ENCODE data around the gene ADAMTS15.

The ADAMTS15 gene

GRCh38 chr11:130425156-130425555 lies 23.3 kb upstream of the ADAMTS15 start:
- Mint-ChIP-seq H3K9me3 (ENCODE audit: low read depth) (no peaks in the 10 kb centered on the region), H3K36me3 (no peaks in the 10 kb centered on the region), H3K4me3 (no peak overlapping the region), H3K4me1 (ENCODE audit: low read depth) (peaks cover 13% of the 10 kb centered on the region), H3K27ac (no peak overlapping the region), H3K27me3 (peaks cover 37% of the 10 kb centered on the region)

GRCh38 chr11:130426223-130426836 lies 22.1 kb upstream of the ADAMTS15 start:
- Mint-ChIP-seq H3K27ac (no peak overlapping the region), H3K27me3 (peaks cover 37% of the 10 kb centered on the region), H3K4me3 (no peak overlapping the region), H3K4me1 (ENCODE audit: low read depth) (peaks cover 13% of the 10 kb centered on the region), H3K9me3 (ENCODE audit: low read depth) (no peaks in the 10 kb centered on the region), H3K36me3 (no peaks in the 10 kb centered on the region)

- Mint-ChIP-seq H3K4me3 (peak overlapping the region; percentile 67), H3K27me3 (peaks cover 37% of the 10 kb centered on the region), H3K9me3 (ENCODE audit: low read depth) (no peaks in the 10 kb centered on the region), H3K36me3 (no peaks in the 10 kb centered on the region), H3K27ac (no peak overlapping the region), H3K4me1 (ENCODE audit: low read depth) (peaks cover 13% of the 10 kb centered on the region)
These were observed 21.6 kb upstream of the ADAMTS15 start for GRCh38 chr11:130426837-130427341.

- H3K9me3 Mint-ChIP-seq (ENCODE audit: low read depth) = no peaks in the 10 kb centered on the region
- no peak overlapping the region for H3K4me3 Mint-ChIP-seq
- H3K36me3 Mint-ChIP-seq = no peaks in the 10 kb centered on the region
- peaks cover 13% of the 10 kb centered on the region for H3K4me1 Mint-ChIP-seq (ENCODE audit: low read depth)
- H3K27me3 Mint-ChIP-seq = peaks cover 37% of the 10 kb centered on the region
- H3K27ac Mint-ChIP-seq = no peak overlapping the region
These were observed 20.7 kb upstream of the ADAMTS15 start for GRCh38 chr11:130427581-130428315.

GRCh38 chr11:130428316-130429119 lies 19.9 kb upstream of the ADAMTS15 start, which contains the start of gene ADAMTS8:
Gene ADAMTS8 (minus strand): TSS chr11:130428609. CDS start chr11:130428286, 323 bp downstream.
- H3K27ac Mint-ChIP-seq = no peak within 1 kb of the TSS
- no peaks in the 10 kb centered on the region for H3K36me3 Mint-ChIP-seq

GRCh38 chr11:130429120-130429681 lies 19.2 kb upstream of the ADAMTS15 start:
- peak overlapping the region; percentile 75 for H3K4me3 Mint-ChIP-seq
- peaks cover 13% of the 10 kb centered on the region for H3K4me1 Mint-ChIP-seq (ENCODE audit: low read depth)
- H3K9me3 Mint-ChIP-seq (ENCODE audit: low read depth) = no peaks in the 10 kb centered on the region
- no peak overlapping the region for H3K27ac Mint-ChIP-seq
- peaks cover 34% of the 10 kb centered on the region for H3K27me3 Mint-ChIP-seq
- H3K36me3 Mint-ChIP-seq = no peaks in the 10 kb centered on the region

More at GRCh38 chr11:130428316-130429119, 19.9 kb upstream of the ADAMTS15 start, which contains the start of gene ADAMTS8:
- H3K4me3 Mint-ChIP-seq = peak within 1 kb of the TSS; percentile 75
- H3K4me1 Mint-ChIP-seq (ENCODE audit: low read depth) = peaks cover 13% of the 10 kb centered on the region
- H3K27me3 Mint-ChIP-seq = peaks cover 34% of the 10 kb centered on the region
- H3K9me3 Mint-ChIP-seq (ENCODE audit: low read depth) = no peaks in the 10 kb centered on the region

GRCh38 chr11:130429983-130430382 lies 18.5 kb upstream of the ADAMTS15 start:
- peaks cover 13% of the 10 kb centered on the region for H3K4me1 Mint-ChIP-seq (ENCODE audit: low read depth)
- H3K9me3 Mint-ChIP-seq (ENCODE audit: low read depth) = no peaks in the 10 kb centered on the region
- H3K36me3 Mint-ChIP-seq = no peaks in the 10 kb centered on the region
- H3K4me3 Mint-ChIP-seq = no peak overlapping the region
- H3K27me3 Mint-ChIP-seq = peaks cover 28% of the 10 kb centered on the region
- no peak overlapping the region for H3K27ac Mint-ChIP-seq

GRCh38 chr11:130431331-130431773 lies 17.1 kb upstream of the ADAMTS15 start:
- H3K27me3 Mint-ChIP-seq = peaks cover 26% of the 10 kb centered on the region
- no peaks in the 10 kb centered on the region for H3K9me3 Mint-ChIP-seq (ENCODE audit: low read depth)

GRCh38 chr11:130431801-130432200 lies 16.6 kb upstream of the ADAMTS15 start:
- Mint-ChIP-seq H3K27ac (no peak overlapping the region), H3K9me3 (ENCODE audit: low read depth) (no peaks in the 10 kb centered on the region), H3K4me3 (no peak overlapping the region), H3K36me3 (no peaks in the 10 kb centered on the region), H3K27me3 (peaks cover 25% of the 10 kb centered on the region), H3K4me1 (ENCODE audit: low read depth) (peaks cover 13% of the 10 kb centered on the region)

More at GRCh38 chr11:130431331-130431773, 17.1 kb upstream of the ADAMTS15 start:
- H3K4me3 Mint-ChIP-seq = no peak overlapping the region
- H3K27ac Mint-ChIP-seq = no peak overlapping the region
- peaks cover 13% of the 10 kb centered on the region for H3K4me1 Mint-ChIP-seq (ENCODE audit: low read depth)
- H3K36me3 Mint-ChIP-seq = no peaks in the 10 kb centered on the region

- H3K4me3 Mint-ChIP-seq = no peak overlapping the region
- no peak overlapping the region for H3K27ac Mint-ChIP-seq
- H3K27me3 Mint-ChIP-seq = peaks cover 21% of the 10 kb centered on the region
- no peaks in the 10 kb centered on the region for H3K36me3 Mint-ChIP-seq
- no peaks in the 10 kb centered on the region for H3K9me3 Mint-ChIP-seq (ENCODE audit: low read depth)
- peaks cover 9% of the 10 kb centered on the region for H3K4me1 Mint-ChIP-seq (ENCODE audit: low read depth)
These were observed 15.1 kb upstream of the ADAMTS15 start for GRCh38 chr11:130433357-130433756.

- Mint-ChIP-seq H3K27me3 (peaks cover 9% of the 10 kb centered on the region), H3K27ac (no peak overlapping the region), H3K9me3 (ENCODE audit: low read depth) (no peaks in the 10 kb centered on the region), H3K4me1 (ENCODE audit: low read depth) (peaks cover 10% of the 10 kb centered on the region), H3K36me3 (no peaks in the 10 kb centered on the region), H3K4me3 (no peak overlapping the region)
These were observed 13.8 kb upstream of the ADAMTS15 start for GRCh38 chr11:130434521-130435223.

GRCh38 chr11:130435671-130436070 lies 12.8 kb upstream of the ADAMTS15 start:
- Mint-ChIP-seq H3K27me3 (peaks cover 1% of the 10 kb centered on the region), H3K36me3 (no peaks in the 10 kb centered on the region), H3K4me3 (no peak overlapping the region), H3K27ac (no peak overlapping the region), H3K4me1 (ENCODE audit: low read depth) (peaks cover 11% of the 10 kb centered on the region), H3K9me3 (ENCODE audit: low read depth) (no peaks in the 10 kb centered on the region)

- Mint-ChIP-seq H3K36me3 (no peaks in the 10 kb centered on the region), H3K27ac (no peak overlapping the region), H3K4me1 (ENCODE audit: low read depth) (peaks cover 11% of the 10 kb centered on the region), H3K4me3 (no peak overlapping the region), H3K9me3 (ENCODE audit: low read depth) (no peaks in the 10 kb centered on the region), H3K27me3 (peaks cover 1% of the 10 kb centered on the region)
These were observed 12.3 kb upstream of the ADAMTS15 start for GRCh38 chr11:130436171-130436570.

GRCh38 chr11:130437848-130438247 lies 10.6 kb upstream of the ADAMTS15 start:
- H3K4me3 Mint-ChIP-seq = no peak overlapping the region
- no peaks in the 10 kb centered on the region for H3K36me3 Mint-ChIP-seq
- H3K27me3 Mint-ChIP-seq = peaks cover 1% of the 10 kb centered on the region
- H3K4me1 Mint-ChIP-seq (ENCODE audit: low read depth) = peaks cover 11% of the 10 kb centered on the region
- no peak overlapping the region for H3K27ac Mint-ChIP-seq
- H3K9me3 Mint-ChIP-seq (ENCODE audit: low read depth) = no peaks in the 10 kb centered on the region

Data from activated naive CD8-positive, alpha-beta T cell (primary cell).